HG03039 (cell line): ENCODE measurements around the gene PRELID1.
"Not testable (repeated sequence)": the region's sequence is repeated elsewhere in the genome, so short reads cannot be mapped to it uniquely, and the experiment has no call there.

Source experiments
- ATAC-seq: cut with Tn5 transposase; IDR thresholded peaks from one replicate; pipeline ENCODE4 v1.9.1; 2021; ENCODE audit warnings: mild to moderate bottlenecking, moderate library complexity; ENCODE audit not compliant: unreplicated experiment

PRELID1 gene

GRCh38 chr5:177303121-177303924 is at the start of gene PRELID1, which contains the start of gene RAB24:
TSS of gene PRELID1 (plus strand) at chr5:177303799. CDS start at chr5:177303986, 187 bp downstream.
TSS of gene RAB24 (minus strand) at chr5:177303719. CDS start at chr5:177303288, 431 bp downstream.
- ATAC-seq, result peak; percentile 61

GRCh38 chr5:177256296-177256695 is 47.3 kb upstream of the PRELID1 start:
- no peak for ATAC-seq

- ATAC-seq, result not testable (repeated sequence)
These were observed 44.9 kb upstream of the PRELID1 start for GRCh38 chr5:177258711-177259110.

- ATAC-seq, result no peak
These were observed 42.6 kb upstream of the PRELID1 start for GRCh38 chr5:177260961-177261360.

GRCh38 chr5:177261510-177261909 is 42.1 kb upstream of the PRELID1 start:
- ATAC-seq, result no peak

GRCh38 chr5:177264178-177264577 is 39.4 kb upstream of the PRELID1 start:
- ATAC-seq, result no peak

GRCh38 chr5:177265395-177265794 is 38.2 kb upstream of the PRELID1 start:
- no peak for ATAC-seq

- ATAC-seq, result no peak
These were observed 34.2 kb upstream of the PRELID1 start for GRCh38 chr5:177269232-177269895.

GRCh38 chr5:177269976-177270375 is 33.6 kb upstream of the PRELID1 start:
- ATAC-seq, result no peak

GRCh38 chr5:177270653-177271052 is 32.9 kb upstream of the PRELID1 start:
- ATAC-seq, result no peak

GRCh38 chr5:177271113-177271512 is 32.5 kb upstream of the PRELID1 start:
- no peak for ATAC-seq

GRCh38 chr5:177275883-177276282 is 27.7 kb upstream of the PRELID1 start:
- ATAC-seq, result no peak

GRCh38 chr5:177276886-177277285 is 26.7 kb upstream of the PRELID1 start:
- no peak for ATAC-seq

GRCh38 chr5:177288191-177288590 is 15.4 kb upstream of the PRELID1 start:
- no peak for ATAC-seq

- no peak for ATAC-seq
These were observed 12.6 kb upstream of the PRELID1 start for GRCh38 chr5:177290816-177291596.

GRCh38 chr5:177291735-177292134 is 11.9 kb upstream of the PRELID1 start:
- no peak for ATAC-seq

GRCh38 chr5:177293819-177294581 is 9.6 kb upstream of the PRELID1 start:
- no peak for ATAC-seq

- no peak for ATAC-seq
These were observed 9.0 kb upstream of the PRELID1 start for GRCh38 chr5:177294632-177295031.

- no peak for ATAC-seq
These were observed 7.7 kb upstream of the PRELID1 start for GRCh38 chr5:177295924-177296323.

GRCh38 chr5:177296581-177296980 is 7.0 kb upstream of the PRELID1 start:
- no peak for ATAC-seq

GRCh38 chr5:177297922-177298321 is 5.7 kb upstream of the PRELID1 start:
- no peak for ATAC-seq
